ENCODE results near the gene TTLL5.

Gene TTLL5

DNA sequence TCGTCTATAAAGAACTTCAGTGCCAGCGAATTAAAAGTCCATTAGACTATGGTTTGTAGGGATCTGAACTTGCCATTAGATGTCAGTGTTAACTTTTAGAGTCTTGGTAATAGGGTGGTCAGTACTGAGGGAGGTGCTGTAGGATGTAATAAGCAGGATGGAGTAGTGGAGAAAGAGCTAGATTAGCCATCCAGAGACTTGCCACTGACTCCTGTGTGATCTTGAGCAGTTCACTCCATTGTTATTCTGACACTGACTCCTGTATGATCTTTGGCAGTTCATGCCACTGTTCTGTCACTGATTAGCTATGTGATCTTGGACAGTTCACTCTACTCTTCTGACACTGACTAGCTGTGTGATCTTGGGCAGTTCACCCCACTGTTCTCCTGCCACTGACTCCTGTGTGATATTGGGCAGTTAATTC is 133.6 kb downstream of the TTLL5 start:
- DNase-seq (ENCODE audit: low read depth in 3 of 3, low spot score in 1 of 3): no peak

DNA sequence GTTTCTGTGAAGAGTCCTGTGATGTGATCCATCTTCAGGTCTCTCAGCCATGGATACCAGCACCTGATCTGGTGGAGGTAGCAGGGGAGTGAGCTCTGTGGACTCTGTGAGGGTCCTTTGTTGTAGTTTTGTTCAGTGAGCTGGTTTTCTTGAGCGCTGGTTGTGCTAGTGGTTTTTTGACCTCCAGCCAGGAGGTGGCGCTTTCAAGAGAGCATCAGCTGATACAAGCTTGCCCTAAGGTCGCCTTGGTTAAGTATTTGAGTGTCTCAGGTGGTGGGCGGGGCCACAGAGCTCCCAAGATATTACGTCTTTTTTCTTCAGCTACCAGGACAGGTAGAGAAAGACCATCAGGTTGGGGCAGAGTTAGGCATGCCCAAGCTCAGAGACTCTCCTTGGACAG is 139.7 kb downstream of the TTLL5 start:
- no peak for DNase-seq (ENCODE audit: low read depth in 3 of 3, low spot score in 1 of 3)

DNA sequence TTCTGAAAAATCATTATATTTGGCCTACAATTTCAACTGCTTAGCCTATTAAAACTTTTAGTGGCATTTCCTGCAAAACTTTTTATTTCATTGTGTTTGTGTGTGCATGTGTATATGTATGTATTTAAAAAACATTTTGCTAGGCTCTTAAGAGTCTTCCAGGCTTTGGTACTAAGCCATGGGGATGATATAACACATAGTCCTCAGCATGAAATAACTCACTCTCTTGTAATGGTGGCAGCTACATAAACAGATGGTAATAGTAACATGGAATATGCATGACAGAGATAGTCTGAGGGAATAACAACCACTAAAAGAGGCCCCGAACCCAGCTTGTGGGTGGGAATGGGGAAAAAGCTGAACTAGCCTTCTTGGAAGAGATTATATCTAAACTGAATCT is 141.4 kb downstream of the TTLL5 start:
- no peak for DNase-seq (ENCODE audit: low read depth in 3 of 3, low spot score in 1 of 3)

DNA sequence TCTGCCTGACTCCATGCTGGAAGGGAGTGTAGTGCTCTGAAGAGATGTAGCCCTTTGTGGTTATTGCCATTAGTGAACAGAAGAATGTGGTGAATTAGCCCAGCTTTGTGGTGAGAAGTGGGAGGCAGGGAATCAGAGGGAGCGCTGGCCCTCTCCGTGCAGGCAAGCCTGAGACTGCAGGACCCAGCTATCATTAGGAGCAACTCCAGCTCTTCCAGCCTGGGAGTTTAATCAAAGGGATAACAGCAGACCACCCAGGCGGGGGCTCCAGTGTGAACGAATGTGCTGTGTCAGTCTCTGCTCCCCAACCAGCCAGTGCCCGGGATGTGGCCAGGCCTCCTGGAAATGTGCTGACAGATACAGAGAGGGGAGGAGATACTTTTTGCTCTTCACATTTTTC is 142.7 kb downstream of the TTLL5 start:
- no peak for DNase-seq (ENCODE audit: low read depth in 3 of 3, low spot score in 1 of 3)

GRCh38 chr14:75804570-75805275 is 143.7 kb downstream of the TTLL5 start:
- no peak for DNase-seq (ENCODE audit: low read depth in 3 of 3, low spot score in 1 of 3)

GRCh38 chr14:75805646-75806045 is 144.6 kb downstream of the TTLL5 start:
- DNase-seq (ENCODE audit: low read depth in 3 of 3, low spot score in 1 of 3): no peak

DNA sequence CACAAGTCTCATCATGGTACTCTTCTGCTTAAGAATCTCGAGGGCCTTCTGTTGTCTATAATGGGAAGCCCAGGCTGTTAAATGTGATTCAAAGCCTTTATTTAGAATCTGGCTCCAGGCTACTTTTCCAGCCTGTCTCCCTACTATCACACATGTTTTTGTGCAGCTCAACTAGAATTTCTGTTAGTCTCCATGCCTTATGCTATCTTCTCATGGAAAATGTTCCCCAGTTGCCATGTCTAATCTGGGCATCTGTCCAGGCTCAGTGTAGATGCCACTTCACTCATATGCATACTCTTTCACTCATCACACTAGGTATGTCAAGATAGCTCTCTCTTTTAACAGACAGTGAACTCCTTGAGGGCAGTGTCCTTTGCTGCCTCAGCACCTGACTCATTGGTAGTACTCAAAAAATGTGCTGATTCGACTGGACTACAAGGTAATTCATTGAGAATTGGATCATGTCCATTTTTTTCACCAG is 145.3 kb downstream of the TTLL5 start:
- no peak for DNase-seq (ENCODE audit: low read depth in 3 of 3, low spot score in 1 of 3)

DNA sequence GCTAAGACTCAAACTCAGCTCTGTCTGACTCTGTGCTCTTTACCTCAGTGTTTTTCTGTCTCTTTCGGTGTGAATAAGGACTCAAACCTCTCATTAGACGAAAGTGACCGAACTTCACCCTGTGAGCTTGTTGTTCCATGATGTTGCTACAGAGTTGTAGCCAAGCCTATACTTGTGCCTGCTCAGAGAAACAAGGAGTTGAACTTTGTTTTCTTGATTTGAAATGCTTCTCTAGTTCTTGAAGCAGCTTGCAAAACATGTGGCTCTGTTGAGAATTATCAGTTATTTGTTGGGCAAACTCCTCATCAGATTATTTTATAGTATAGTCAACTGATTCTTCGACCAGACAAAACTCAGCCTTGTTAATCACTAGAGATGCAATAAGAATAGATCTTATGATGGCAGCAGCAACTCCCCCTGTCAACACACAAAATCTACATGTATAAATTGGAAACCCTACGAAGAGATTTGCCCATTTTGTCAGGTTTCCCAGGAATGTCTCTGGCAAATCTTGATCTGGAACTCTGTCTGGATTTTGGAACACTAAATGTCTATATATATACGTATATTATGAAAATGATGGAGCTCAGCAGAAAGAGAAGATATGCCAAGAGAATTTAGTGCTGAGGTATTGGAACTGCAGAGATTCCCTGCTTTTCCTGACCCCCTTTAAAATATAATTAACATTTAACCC is 146.8 kb downstream of the TTLL5 start:
- DNase-seq (ENCODE audit: low read depth in 3 of 3, low spot score in 1 of 3): no peak

- DNase-seq (ENCODE audit: low read depth in 3 of 3, low spot score in 1 of 3): no peak
Observed at GRCh38 chr14:75811136-75811829, 150.2 kb downstream of the TTLL5 start.

GRCh38 chr14:75811872-75812499 is 150.9 kb downstream of the TTLL5 start:
- no peak for DNase-seq (ENCODE audit: low read depth in 3 of 3, low spot score in 1 of 3)

- DNase-seq (ENCODE audit: low read depth in 3 of 3, low spot score in 1 of 3): no peak
Observed at GRCh38 chr14:75812622-75813021, 151.6 kb downstream of the TTLL5 start.

DNA sequence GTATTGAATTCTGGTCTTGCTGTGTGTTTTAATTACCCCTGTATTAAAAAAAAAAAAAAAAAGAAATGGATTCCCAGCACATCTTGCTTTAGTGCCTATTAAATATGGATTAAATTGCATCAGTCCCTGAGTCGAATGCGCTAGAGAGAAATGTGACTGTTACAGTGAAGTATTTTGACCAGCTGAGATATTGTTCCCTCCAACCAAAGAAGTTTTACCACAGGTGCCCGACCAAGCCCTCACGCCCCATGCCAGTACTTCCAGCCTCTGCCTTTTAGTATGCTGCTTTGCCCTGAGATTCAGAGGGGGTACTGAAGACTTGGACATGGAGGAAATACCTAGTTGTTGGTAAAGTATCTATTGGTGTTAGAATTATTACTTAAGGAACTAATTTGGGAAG is 159.7 kb downstream of the TTLL5 start:
- DNase-seq (ENCODE audit: low read depth in 3 of 3, low spot score in 1 of 3): no peak

DNA sequence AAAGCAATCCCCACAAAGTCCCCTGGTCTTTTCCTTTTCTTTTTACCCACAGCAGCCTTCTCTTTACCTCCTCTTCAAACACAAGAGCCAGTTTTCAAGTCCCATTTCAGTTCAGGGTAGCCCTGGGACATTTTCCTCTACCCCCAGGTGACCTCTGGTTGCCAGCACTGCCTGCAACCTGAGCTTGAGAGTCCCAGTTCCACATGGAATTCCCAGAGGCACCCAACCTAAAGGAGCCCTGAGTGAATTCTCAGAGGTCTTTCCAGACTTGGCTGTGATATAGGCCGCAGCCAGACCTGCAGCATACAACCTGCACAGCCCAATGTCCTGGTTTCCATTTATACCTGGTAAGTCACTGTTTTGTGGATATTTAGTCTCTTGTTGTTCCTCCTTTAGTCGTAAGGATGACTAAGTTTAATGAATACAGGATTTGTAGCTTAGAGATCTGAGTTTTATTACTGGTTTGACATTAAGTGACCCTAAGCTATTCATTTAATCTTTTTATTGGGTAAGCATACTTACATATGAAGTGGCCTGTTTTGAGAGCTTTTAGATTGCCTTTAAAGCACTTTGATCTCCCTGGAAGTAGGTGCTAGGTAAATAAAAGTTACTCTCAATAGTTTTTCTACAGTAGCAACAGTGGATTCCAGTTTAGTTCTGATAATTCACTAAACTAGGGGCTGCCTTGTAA is 160.9 kb downstream of the TTLL5 start:
- no peak for DNase-seq (ENCODE audit: low read depth in 3 of 3, low spot score in 1 of 3)

DNA sequence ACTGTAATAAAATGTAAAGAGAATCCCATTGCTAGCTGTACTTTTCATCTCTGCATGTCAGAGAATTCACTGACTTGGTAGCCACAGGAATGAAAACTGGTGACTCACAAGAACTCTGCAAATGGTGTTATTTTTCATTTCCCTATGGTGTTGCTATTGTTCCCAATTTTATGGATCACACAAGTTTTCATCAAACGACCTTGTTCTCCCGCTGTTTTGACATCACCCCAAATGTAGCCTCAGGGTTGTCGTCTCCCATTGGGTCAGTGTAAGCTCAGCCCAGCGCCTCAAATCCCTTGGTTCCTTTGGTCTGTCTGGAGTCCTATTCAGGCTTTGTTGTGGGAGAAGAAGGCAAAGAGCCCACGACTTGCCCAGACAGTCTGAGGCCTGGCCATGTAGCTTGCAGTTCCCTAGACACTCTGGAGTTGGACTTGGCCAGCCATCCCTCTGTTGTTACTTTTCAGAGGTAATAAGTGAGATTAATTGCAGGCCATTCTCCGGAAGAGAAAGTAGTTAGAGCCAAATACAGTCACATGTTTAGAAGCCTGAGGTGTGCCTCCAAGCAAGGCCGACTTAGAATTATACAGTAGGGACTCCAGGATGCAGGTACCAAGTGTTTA is 161.6 kb downstream of the TTLL5 start:
- DNase-seq (ENCODE audit: low read depth in 3 of 3, low spot score in 1 of 3): no peak

GRCh38 chr14:75823334-75823733 is 162.3 kb downstream of the TTLL5 start:
- DNase-seq (ENCODE audit: low read depth in 3 of 3, low spot score in 1 of 3): no peak

DNA sequence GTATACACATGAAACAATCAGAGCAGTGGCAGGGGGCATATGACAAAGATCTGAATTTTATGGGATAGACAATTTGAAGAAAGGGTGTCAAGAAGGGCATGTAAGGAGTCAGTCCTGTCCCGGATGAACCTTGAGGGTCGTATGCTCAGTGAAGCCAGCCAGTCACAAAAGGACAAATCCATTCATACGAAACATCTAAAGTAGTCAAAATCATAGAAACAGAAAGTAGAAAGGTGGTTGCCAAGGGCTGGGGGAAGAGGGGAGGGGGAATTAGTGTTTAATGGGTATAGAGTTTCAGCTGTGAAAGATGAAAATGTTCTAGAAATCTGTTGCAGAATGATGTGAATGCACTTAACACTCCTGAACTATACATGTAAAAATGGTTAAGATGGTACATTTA is 163.3 kb downstream of the TTLL5 start:
- DNase-seq (ENCODE audit: low read depth in 3 of 3, low spot score in 1 of 3): no peak

- DNase-seq (ENCODE audit: low read depth in 3 of 3, low spot score in 1 of 3): no peak
Observed at GRCh38 chr14:75825147-75825592, 164.1 kb downstream of the TTLL5 start.

GRCh38 chr14:75826599-75826998 is 165.6 kb downstream of the TTLL5 start:
- DNase-seq (ENCODE audit: low read depth in 3 of 3, low spot score in 1 of 3): no peak

- DNase-seq (ENCODE audit: low read depth in 3 of 3, low spot score in 1 of 3): no peak
Observed at GRCh38 chr14:75827331-75827730, 166.3 kb downstream of the TTLL5 start.

GRCh38 chr14:75829316-75829715 is 168.3 kb downstream of the TTLL5 start:
- DNase-seq (ENCODE audit: low read depth in 3 of 3, low spot score in 1 of 3): no peak

DNA sequence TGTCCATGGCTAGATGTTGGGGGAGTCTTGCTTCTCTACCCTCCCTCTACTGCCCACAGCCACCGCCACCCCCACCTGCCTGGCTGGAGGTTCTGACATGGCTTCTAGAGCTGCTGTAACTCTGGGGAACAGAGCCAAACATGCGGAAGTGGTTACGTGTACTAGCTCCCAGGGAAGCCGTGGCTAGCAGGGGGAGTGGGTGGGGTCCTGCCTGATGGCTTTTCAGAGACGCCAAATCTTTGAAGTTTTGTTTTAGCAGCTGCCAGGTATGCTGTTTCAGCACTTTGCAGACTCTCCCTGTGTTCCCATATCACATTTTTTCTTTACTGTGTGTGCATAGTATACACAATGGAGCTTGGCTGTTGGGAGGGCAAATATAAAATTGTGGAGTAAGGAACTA is 170.4 kb downstream of the TTLL5 start:
- peak in 1 of 3 donors; percentile 13 for DNase-seq (ENCODE audit: low read depth in 3 of 3, low spot score in 1 of 3)

All from stimulated activated CD4-positive, alpha-beta T cell treated with anti-CD3 and anti-CD28 coated beads, TNF-alpha, amount 100 ng/mL, for 1 hour (primary cell).